SW480 (cell line): ENCODE data around the gene KPNA4.
A peak's percentile ranks its signal among the peaks of the same experiment; 100 is the strongest.
"Not testable (repeated sequence)": the region's sequence is repeated elsewhere in the genome, so short reads cannot be mapped to it uniquely, and the experiment has no call there.

ENCODE experiments used
- DNase-seq: peaks from one replicate; pipeline ENCODE4 v3.0.0-alpha.2; 2016; ENCODE audit warnings: low spot score

Gene KPNA4

DNA sequence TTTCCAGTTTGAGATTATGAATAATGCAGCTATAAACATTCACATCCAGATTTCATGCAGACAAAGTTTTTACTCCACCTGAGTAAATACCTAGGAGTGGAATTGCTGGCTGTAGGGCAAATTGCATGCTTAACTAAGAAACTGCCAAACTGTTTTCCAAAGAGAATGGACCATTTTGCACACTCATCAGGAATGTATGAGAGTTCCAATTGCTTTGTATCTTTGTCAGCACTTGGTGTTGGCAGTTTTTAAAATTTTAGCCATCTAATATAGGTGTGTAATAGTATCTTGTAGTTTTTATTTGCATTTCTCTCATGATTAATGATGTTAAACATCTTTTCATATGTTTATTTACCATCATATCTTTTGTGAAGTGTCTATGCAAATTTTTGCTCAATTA is 75.2 kb downstream of the KPNA4 start:
- no peak for DNase-seq

- DNase-seq = peak; percentile 36
These were observed 78.9 kb downstream of the KPNA4 start for GRCh38 chr3:160486459-160486869.

- no peak for DNase-seq
These were observed 82.6 kb downstream of the KPNA4 start for GRCh38 chr3:160482796-160483195.

DNA sequence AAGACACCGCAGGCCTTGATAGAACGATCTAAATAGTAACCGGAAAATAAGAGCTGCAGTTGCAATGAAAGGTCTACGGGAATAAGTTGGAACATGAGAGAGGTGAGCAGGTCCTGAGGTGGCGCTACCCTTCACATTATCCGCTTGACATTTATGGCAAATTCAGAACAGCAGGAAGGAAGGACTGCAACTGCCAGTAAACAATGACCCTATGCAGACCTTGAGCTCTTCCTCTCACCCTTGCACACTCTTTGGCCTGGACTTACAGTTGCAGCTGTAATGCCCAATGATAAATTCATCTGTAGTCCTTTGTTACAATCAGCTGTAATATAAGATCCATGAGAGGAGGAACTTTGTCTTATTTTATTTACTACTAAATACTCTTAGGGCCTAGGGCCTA is 83.5 kb downstream of the KPNA4 start:
- no peak for DNase-seq

GRCh38 chr3:160480931-160481330 is 84.4 kb downstream of the KPNA4 start:
- DNase-seq = no peak

- no peak for DNase-seq
These were observed 86.0 kb downstream of the KPNA4 start for GRCh38 chr3:160479376-160479775.

- no peak for DNase-seq
These were observed 87.0 kb downstream of the KPNA4 start for GRCh38 chr3:160478338-160478737.

DNA sequence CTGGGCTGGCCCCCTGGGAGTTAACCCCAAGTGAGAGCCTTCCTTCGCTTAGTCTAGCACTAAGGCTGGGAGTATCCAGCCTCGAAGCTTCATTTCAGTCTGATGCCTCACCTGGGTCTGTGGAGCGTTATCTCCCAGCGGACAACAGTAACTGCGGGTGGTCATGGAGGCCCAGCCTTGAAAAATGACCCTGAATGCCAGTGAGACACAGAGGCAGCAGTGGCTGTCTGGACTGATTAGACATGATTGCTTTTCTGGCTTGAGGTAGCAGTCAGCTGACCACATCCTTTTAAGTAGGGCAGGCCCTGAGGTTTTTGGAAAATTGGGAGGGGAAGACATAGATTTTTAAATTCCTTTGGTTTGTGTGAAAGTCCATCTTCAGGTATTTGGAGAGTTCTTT is 87.6 kb downstream of the KPNA4 start:
- no peak for DNase-seq

DNA sequence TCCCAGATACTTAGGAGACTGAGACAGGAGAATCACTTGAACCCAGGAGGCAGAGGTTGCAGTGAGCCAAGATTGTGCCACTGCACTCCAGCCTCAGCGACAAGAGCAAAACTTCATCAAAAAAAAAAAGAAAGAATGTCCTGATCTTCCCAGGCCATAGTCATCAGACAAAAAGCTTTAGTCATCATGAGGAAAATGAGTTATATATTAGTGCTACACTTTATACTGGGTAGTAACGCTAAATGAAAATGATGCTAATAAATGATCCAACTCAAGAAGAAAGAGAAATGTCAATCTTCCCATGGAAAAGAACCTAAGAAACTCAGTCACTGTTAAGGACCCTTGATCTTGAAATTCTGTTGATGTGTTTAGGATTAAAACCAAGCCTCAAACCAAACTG is 89.5 kb downstream of the KPNA4 start:
- DNase-seq = no peak

DNA sequence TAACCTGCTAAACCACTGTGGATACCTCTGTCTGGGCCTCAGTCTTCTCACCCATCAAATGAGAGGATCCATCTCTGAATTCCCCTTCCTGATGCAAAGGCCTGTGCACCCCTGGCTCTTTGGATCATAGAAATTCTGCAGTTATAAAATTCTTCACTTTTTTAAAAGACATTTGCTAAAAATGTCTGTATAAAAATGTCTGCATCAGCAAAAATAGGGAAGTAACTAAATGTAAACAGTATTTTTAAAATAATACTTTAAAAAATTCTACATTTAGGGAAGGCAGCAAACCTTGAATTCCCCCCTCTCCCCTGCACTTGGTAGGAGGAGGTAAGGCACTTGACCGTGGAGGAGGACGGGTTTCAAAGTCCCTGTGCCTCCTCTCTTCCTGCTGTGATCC is 90.2 kb downstream of the KPNA4 start:
- DNase-seq = no peak

DNA sequence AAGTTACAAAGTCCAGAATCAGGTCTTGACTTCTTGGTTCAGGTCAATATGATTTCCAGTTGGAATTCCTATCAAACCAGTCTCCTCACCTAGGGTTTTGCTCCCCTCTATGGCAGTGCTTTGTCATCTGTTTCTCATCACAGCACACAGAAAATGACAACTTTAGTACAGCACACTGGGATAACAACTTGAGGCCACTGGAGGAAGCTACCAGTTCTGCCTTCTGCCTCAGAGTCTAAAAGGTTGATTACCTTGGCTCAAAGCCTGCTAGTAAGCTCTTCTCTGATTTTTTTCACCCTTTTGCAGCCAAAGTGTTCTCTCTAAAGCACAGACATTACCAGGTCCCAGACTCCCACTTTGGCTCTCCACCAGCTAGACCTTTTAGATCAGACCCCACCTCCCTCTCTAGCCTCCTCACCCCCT is 90.9 kb downstream of the KPNA4 start:
- no peak for DNase-seq

GRCh38 chr3:160473978-160474377 is 91.4 kb downstream of the KPNA4 start:
- DNase-seq = no peak

DNA sequence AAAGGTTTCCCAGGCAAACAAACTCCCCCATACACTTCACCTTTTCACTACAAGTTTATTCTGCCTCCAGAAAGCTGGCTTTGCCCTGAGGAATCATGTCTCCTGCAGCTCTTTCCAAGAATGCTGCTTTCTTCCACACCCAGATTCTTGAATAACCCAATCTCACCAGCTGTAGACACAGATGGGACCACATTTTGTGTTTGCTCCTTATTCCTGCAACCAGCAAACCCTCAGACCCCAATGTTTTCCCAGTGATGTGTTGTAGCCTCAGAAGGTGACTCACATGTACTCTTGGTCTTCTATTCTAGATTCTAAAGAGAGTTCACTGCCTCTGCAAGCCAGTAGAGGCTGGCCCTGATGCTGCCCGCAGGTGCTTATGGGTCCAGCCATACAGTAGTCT is 92.2 kb downstream of the KPNA4 start:
- DNase-seq = no peak

DNA sequence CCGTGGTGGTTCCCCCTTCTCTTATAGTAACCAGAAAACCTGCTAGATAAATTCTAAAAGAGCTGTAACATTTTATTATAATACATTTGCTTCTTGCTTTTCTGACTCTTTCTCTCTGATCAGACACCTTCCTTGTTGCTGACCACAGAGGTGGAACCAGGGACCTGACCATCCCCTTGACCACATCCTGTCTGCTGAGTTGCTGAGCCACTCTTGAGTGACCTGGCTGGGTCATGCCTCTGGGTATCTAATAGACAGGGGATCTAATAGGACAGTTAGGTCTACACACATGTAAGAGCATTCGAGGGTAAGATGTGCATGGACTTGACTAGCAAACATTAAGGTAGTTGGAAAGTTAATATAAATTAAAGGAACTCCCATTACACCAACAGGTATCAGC is 93.0 kb downstream of the KPNA4 start:
- DNase-seq = no peak

GRCh38 chr3:160471892-160472291 is 93.5 kb downstream of the KPNA4 start:
- DNase-seq = no peak

- no peak for DNase-seq
These were observed 95.2 kb downstream of the KPNA4 start for GRCh38 chr3:160470181-160470580.

- no peak for DNase-seq
These were observed 100.4 kb downstream of the KPNA4 start for GRCh38 chr3:160464971-160465370.

DNA sequence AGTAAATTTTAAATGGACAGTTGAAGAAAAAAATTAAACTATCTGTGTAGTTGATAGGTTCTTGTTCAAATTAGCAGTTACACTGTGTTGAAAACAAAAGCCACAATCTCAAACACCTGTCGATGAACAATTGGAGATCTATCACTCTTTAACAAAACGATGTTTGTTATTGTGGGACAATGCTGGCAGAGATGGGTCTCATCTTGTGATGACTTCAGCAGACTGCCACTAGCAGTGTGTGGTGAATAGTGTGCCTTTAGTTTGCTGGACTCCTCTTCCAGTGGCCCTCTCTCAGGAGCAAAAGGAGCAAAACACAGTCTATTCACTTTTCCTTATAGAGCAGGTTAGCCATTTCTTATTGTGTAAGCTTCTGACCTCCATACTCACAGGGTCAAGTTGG is 101.0 kb downstream of the KPNA4 start:
- no peak for DNase-seq

- DNase-seq = no peak
These were observed 105.3 kb downstream of the KPNA4 start for GRCh38 chr3:160460033-160460432.

GRCh38 chr3:160459450-160459970 is 105.9 kb downstream of the KPNA4 start:
- DNase-seq = no peak

- no peak for DNase-seq
These were observed 107.2 kb downstream of the KPNA4 start for GRCh38 chr3:160458151-160458550.

- no peak for DNase-seq
These were observed 109.5 kb downstream of the KPNA4 start for GRCh38 chr3:160455846-160456245.

GRCh38 chr3:160454995-160455394 is 110.4 kb downstream of the KPNA4 start:
- DNase-seq = no peak

DNA sequence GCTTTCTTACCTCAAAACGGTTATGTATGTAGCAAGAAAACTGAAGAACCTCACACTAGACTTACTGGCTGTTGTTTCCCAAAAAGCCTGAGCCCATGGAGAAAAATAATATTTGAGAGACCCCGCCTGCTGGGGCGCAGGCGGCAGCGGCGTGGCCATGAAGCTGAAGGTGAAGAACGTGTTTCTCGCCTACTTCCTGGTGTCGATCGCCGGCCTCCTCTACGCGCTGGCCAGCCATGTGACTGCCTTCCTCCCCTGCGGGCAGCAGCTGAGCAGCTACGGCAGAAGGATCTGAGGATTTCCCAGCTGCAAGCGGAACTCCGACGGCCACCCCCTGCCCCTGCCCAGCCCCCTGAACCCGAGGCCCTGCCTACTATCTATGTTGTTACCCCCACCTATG is 113.1 kb downstream of the KPNA4 start:
- DNase-seq = not testable (repeated sequence)

DNA sequence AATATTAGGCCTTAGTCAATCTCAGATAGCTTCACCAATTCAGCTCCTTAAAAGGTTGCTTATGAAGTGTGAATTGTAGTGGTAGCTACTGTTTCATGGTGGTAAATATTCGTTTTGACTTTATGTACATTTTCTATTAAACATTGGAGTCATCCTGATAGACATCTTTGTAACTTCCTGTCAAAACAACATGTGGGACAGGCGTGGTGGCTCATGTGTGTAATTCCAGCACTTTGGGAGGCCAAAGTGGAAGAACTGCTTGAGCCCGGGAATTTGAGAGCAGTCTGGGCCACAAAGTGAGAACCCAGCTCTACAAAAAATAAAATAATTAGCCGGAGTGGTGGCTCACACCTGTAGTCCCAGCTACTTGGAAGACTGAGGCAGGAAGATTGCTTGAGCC is 113.8 kb downstream of the KPNA4 start:
- DNase-seq = no peak
